Peyer's patch (tissue), 4 donors: ENCODE measurements around the gene INTS13.

ENCODE experiments used
- POLR2A ChIP-seq, 2 donors: fragments of 450-650 bp; IDR thresholded peaks; one replicate each; pipeline ENCODE4 v1.5.1; 2017; ENCODE audit warnings: antibody characterized with exemption in 2 of 2, mild to moderate bottlenecking in 2 of 2, moderate library complexity in 2 of 2
- TF ChIP-seq, protein P1 (sequence below), 6 experiments: fragments of 450-650 bp in 4 of 6; fragments of 200-600 bp in 2 of 6; sonication (generic) in 1 of 6; IDR thresholded peaks; one replicate each; pipeline ENCODE4 v1.5.1; 2017 to 2019; ENCODE audit warnings: antibody characterized with exemption in 6 of 6, mild to moderate bottlenecking in 3 of 6, moderate library complexity in 1 of 6

GRCh38 chr12:26963413-26963812 lies 25.6 kb upstream of the INTS13 start:
- TF ChIP-seq, protein P1, sequence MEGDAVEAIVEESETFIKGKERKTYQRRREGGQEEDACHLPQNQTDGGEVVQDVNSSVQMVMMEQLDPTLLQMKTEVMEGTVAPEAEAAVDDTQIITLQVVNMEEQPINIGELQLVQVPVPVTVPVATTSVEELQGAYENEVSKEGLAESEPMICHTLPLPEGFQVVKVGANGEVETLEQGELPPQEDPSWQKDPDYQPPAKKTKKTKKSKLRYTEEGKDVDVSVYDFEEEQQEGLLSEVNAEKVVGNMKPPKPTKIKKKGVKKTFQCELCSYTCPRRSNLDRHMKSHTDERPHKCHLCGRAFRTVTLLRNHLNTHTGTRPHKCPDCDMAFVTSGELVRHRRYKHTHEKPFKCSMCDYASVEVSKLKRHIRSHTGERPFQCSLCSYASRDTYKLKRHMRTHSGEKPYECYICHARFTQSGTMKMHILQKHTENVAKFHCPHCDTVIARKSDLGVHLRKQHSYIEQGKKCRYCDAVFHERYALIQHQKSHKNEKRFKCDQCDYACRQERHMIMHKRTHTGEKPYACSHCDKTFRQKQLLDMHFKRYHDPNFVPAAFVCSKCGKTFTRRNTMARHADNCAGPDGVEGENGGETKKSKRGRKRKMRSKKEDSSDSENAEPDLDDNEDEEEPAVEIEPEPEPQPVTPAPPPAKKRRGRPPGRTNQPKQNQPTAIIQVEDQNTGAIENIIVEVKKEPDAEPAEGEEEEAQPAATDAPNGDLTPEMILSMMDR (IDR thresholded peaks at IDR 0.05) = no peak
- TF ChIP-seq POLR2A (IDR thresholded peaks at IDR 0.05) = no peak
